NCI-H774 (cell line): ENCODE measurements around the gene ZNF384.
"Not testable (repeated sequence)": the region's sequence is repeated elsewhere in the genome, so short reads cannot be mapped to it uniquely, and the experiment has no call there.

Experiments
- DNase-seq: peaks from one replicate; lab custom pipeline; 2025; lab: John Stamatoyannopoulos, UW

ZNF384 gene

DNA sequence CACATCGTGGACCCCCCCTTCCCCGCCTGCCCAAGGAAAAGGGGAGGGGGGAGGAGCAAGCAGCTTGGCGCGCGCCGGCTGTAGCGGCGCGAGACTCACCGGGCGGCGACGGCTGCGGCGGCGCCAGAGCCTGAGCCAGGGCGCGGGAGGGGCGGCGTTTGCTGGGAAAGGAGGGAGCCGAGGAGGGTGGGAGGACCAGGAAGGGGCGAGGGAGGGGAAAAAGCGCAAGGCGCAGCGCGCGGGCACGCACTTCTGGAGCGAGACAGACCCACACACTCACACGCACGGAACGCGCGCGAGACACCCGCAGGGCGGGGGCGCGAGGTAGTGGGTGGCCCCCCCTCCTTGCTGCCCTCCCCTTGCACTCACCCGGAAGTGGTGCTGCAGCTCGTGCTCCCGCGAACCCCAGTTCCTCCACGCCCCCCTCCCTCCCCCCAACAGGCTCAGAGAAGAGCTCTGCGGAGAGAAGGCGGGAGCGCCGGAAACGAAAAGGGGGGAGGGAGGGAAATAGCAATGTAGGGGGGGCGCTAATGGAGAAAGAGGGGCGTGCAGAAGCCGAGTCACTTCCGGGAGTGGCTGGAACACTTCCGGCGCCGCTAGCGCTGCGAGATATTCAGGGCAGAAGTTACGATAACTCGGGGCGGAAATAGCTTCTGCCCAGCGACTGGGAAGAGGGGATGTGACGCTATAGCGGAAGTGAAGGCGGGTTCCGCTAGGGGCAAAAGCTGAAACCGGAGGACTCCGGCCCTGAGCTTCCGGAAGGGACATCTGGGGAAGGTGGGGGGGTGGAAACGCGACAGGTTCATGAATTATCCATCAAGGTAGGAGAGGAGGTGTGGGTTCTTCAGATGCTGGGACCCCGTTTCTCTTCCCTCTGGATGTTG lies at the start of gene ZNF384:
Gene ZNF384, minus strand, starts transcription at position 377 of the 884 bp plus-strand sequence. CDS start 9,855 bp downstream, outside the sequence.
- peak; percentile 100 for DNase-seq

DNA sequence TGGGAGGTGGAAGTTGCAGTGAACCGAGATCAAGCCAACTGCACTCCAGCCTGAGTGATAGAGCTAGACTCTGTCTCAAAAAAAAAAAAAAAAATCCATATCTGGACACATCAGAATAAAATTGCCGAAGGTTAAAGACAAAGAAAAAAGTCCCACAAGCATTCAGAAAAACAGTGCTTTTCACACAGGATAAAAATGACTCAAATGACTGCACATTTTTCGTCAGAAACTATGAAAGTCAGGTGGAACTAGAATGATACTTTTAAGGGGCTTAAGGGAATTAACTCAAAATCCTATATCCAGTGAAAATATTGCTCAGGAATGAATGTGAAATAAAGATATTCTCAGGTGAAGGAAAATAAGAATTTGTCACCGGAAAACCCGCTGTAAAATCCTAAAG lies 47.6 kb upstream of the ZNF384 start:
- no peak for DNase-seq

DNA sequence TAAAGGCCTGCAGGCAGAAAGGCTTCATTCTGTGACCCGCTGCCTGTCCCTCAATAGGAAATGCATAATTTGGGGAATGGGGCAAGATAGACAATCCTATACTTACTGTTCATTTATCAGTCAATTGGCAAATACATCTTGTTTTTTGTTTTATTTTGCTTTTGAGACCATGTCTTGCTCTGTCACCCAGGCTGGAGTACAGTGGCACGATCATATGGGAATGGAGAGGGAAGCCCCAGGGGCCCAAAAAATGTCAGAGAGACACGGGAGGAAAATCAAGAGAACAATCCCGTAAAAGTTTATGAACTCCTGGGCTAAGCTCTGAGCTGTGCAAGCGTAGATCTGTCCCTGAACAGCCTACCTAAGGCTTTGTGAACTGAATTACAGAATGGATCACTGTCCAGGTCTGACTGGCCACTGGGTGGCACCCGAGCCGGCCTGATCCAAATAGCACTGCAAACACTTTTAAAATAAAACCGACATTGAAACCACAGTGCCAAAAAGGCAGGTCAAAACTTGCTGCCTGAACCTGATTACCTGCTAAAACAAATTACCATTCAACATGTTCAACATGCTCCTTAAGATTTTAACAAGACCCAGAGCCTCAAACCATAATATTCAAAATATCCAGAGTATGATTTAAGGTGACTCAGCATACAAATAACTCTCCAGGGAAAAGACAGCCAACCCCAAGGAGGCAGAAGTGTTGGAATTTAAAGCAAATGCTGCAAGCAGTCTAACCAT lies 46.4 kb upstream of the ZNF384 start:
- peak; percentile 50 for DNase-seq

DNA sequence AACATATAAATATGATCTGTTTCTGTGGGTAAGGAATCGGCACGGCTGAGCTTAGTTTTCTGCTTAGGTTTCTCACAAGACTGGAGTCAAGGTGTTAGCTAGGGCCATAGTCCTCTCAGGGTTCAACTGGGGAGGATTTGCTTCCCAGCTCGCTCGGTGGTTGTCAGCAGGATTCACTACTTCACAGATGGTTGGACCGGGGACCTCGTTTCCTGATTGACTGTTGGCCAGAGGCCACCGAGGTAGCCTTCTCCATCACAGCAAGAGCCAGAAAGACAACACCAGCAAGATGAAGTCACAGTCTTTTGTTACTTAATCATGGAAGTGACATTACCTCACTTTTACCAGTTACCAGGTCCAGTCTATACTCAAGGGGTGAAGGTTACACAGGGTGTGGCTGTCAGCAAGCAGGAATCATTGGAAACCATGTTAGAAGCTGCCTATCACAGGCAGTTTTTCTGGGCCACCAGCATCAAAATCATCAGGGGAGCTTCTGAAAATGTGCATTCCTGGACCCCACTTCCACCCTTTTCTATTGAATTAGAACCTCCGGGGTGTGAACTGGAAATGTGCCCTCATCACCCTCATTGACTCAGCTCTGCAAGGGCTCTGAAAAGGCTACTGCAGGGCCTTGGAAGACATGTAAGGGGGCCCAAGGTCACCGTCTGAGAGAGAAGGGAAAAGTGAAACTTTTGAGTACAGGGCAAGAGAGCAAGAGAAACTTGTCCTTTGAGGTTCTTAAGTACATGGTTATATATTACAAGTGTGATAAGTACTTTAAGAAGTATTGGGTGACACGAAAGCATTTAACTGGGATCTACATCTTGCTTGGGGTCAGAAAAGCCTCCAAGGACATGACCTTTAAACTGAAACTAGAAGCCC lies 45.6 kb upstream of the ZNF384 start:
- no peak for DNase-seq

DNA sequence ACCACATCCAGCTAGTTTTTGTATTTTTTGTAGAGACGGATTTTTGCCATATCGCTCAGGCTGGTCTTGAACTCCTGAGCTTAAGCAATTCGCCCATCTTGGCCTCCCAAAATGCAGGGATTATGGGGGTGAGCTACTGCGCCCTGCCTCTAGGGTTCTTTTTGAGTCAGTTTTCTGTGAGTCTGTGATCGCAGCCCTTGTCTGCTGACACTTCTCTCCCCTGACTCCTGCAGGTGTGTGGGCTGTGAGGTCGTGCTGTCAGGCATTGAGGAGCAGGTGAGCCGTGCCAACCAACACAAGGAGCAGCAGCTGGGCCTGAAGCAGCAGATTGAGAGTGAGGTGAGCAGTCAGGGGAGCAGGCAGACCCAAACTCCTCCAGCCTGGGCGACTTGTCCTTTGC lies 41.0 kb upstream of the ZNF384 start:
- DNase-seq: no peak

DNA sequence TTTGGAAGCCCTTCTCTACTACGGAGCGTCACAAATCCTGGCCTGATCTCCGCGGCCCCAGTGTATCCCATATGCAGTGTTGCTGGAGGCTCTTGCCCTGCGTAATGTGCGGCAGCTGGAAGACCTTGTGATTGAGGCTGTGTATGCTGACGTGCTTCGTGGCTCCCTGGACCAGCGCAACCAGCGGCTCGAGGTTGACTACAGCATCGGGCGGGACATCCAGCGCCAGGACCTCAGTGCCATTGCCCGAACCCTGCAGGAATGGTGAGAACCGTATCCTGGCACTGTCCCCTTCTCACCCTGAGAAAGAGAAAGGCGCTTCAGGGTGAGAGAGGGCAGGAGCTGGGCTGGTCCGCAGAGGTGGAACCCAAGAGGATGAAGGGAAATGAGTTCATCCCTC lies 40.0 kb upstream of the ZNF384 start:
- no peak for DNase-seq

DNA sequence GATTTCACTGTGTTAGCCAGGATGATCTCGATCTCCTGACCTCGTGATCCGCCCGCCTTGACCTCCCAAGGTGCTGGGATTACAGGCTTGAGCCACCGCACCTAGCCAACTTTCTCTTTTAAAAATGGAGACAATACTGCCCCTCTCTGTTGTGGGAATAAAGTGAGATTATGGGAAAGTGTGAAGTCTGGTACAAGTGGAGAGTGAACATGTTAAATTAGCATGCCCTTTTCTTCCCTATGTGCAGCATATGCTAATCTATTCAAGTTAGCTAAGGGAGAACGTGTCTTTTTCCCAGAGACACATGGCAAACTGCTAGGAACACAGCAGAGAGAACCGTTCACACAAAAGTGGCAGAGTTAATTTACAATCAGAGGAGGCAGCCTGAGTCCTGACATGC lies 36.2 kb upstream of the ZNF384 start:
- no peak for DNase-seq

DNA sequence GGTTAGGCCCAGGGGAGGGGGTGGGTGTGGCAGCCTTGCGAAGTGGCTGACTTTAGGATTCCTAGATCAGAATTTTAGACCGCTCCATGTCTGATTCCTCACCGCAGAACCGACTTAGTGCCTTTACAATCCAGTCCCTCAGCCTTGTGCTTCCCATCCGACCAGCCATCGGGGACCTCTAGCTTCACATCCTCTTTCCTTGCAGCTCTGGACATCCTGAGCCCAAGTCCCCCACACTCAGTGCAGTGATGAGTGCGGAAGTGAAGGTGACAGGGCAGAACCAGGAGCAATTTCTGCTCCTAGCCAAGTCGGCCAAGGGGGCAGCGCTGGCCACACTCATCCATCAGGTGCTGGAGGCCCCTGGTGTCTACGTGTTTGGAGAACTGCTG lies 35.2 kb upstream of the ZNF384 start:
- DNase-seq: peak; percentile 48

DNA sequence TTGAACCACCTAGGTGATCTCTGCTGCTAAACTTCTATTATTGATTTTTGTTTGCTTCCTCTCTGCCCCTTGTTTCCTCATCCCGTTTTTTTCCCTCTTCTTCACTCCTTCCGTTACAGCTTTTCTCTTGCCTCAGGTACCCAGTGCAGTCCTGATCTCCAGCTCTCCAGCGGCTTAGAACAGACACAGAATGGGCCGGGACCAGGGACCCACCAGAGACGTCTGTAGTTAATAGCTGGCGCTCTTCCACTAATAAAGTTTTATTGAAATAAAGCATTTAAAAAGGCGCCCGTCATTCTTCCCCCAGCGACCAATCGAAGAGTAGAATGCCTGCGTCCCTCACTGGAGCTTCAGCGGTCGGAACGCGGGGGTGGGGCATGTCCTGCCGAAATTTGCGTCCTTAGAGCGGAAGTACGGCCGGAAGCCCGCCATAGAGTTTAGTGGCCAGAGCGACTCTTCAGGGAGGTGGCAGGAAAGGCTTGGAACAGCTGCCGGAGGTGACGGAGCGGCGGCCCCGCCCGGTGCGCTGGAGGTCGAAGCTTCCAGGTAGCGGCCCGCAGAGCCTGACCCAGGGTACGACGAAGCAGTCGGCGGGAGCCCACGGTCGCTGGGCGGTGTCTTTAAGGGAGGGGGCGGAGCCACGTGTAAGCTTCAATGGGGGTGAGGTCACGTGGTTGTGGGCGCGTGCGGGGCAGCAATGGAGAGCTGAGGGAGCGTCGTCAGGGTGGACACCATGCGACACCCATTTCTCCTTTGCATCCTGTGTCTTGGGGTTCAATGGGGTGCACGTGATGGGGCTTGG lies 34.6 kb upstream of the ZNF384 start, which contains the start of gene COPS7A:
Gene COPS7A, plus strand, starts transcription at position 440 of the 802 bp plus-strand sequence. CDS start 611 bp downstream, outside the sequence.
- peak; percentile 100 for DNase-seq

DNA sequence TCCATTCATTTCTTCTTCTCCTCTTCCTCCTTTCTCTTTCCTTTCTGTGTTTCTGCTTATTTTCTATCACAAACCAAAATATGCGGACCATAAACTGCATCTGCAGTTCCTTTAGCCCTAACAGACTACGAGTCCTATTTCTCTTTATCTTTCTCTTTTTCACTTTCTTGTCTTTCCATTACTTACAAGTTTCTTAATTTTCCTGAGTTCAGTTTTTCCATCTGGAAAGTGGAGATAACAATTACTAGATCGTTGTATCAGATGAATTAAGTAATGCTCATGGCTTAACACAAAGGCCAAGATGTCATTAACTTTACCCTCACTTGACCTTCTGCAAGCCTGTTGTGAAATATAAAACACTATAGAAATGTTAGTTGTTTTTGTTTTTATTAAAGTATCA lies 33.7 kb upstream of the ZNF384 start:
- no peak for DNase-seq

DNA sequence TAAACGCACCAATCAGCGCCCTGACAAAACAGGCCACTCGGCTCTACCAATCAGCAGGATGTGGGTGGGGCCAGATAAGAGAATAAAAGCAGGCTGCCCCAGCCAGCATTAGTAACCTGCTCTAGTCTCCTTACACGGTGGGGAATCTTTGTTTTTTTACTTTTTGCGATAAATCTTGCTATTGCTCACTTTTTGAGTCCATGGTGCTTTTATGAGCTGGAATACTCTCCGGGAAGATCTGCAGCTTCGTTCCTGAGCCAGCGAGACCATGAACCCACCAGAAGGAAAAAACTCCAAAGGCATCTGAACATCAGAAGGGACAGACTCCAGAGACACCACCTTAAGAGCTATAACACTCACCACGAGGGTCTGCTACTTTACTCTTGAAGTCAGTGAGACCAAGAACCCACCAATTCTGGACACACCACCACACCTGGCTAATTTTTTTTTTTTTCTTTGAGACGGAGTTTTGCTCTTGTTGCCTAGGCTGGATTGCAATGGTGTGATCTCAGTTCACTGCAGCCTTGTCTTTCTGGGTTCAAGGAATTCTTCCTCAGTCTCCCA lies 27.8 kb upstream of the ZNF384 start:
- DNase-seq: no peak

DNA sequence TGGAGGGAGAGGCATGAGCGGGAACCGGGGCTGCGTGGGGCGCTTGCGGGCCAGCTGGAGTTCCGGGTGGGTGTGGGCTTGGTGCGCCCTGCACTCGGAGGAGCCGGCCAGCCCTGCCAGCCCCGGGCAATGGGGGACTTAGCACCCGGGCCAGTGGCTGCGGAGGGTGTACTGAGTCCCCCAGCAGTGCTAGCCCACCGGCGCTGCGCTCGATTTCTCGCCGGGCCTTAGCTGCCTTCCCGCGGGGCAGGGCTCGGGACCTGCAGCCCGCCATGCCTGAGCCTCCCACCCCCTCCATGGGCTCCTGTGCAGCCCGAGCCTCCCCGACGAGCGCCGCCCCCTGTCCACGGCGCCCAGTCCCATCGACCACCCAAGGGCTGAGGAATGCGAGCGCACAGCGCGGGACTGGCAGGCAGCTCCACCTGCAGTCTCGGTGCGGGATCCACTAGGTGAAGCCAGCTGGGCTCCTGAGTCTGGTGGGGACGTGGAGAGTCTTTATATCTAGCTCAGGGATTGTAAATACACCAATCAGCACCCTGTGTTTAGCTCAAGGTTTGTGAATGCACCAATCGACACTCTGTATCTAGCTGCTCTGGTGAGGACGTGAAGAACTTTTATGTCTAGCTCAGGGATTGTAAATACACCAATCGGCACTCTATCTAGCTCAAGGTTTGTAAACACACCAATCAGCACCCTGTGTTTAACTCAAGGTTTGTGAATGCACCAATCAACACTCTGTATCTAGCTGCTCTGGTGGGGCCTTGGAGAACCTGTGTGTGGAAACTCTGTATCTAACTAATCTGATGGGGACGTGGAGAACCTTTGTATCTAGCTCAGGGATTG lies 27.1 kb upstream of the ZNF384 start:
- not testable (repeated sequence) for DNase-seq

DNA sequence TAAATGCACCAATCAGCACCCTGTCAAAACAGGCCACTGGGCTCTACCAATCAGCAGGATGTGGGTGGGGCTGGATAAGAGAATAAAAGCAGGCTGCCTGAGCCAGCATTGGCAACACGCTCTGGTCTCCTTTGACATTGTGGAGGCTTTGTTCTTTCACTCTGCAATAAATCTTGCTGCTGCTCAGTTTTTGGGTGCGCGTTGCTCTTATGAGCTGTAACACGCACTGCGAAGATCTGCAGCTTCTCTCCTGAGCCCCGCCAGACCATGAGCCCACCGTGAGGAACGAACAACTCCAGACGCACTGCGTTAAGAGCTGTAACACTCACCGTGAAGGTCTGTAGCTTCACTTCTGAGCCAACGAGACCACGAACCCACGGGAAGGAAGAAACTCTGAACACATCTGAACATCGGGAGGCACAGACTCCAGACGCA lies 19.8 kb upstream of the ZNF384 start:
- DNase-seq: no peak

DNA sequence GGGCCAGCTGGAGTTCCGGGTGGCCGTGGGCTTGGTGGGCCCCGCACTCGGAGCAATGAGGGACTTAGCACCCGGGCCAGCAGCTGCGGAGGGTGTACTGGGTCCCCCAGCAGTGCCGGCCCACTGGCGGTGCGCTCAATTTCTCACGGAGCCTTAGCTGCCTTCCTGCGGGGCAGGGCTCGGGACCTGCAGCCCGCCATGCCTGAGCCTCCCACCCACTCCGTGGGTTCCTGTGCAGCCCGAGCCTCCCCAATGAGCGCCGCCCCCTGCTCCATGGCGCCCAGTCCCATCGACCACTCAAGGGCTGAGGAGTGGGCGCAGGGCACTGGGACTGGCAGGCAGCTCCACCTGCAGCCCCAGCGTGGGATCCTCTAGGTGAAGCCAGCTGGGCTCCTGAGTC lies 19.2 kb upstream of the ZNF384 start:
- DNase-seq: not testable (repeated sequence)

DNA sequence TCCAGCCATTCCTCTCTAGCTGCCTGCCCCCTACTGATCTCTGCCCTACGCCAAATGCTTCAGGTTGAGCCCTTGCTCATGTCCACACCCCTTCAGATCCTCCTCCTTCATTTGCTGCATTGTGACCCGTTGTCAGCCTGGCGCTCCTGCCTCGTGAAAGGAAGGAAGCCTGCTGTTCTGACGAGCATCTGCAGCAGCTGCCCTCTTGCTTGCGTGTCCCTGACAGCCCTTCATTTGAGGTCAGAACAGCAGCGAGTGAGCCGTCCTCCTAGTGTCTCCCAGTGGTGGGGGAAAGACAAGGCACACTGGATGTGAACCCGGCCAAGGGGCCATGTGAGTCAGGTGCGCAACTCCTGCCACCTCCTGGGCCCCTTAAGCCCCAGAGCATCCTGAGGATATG lies 14.5 kb upstream of the ZNF384 start:
- DNase-seq: no peak

DNA sequence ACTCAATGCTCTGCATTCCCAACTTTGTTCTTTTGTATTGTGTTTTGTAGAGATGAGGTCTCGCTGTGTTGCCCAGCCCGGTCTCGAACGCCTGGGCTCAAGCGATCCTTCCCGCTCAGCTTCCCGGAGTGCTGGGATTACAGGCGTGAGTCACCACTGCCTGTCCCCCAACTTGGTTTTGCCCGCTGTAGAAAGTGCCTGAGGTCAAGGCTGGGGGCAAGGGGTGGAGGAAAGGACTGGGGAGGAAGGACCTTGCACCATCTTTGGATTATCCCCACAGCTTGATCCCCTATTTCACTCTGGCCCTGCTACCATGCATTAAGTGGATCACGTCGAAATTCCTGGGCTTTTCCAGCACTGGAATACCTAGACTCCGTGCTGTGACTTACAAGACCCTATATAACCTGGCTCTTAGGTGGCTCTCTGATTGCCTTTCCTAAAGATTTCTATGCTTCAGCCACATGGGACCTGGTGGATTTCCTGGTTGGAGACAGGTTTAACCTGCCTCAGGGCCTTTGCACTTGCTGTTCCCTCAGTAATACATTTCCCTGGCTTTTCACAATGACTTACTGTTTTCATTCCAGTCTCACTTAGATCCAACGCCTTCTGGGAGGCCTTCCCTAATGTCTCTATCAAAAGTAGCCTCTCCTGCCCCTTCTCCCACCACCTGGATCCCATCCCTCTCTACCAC lies 12.0 kb upstream of the ZNF384 start:
- DNase-seq: no peak

DNA sequence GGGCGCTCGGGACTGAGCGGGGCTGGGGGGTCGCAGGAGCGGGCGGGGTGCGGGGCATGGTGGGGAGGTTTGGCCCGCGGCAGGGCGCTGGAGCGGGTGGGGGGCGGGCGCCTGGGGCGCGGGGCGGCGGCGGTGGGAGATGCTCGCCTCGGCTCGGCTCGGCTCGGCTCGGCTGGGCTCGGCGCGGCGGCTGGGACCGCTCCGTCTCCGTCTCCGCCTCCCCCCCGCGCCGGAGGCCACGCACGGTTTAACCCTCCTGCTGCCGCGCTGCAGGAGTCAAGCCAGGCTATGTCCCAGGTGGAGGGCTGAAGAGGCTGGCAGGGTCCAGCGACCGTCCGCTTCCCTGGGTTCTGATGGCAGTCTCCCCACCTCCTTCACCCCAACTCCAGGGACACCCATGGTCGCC lies 11.5 kb upstream of the ZNF384 start, which contains the start of gene PIANP:
Gene PIANP, minus strand, starts transcription at position 170 of the 406 bp plus-strand sequence. CDS start 2,754 bp downstream, outside the sequence.
- DNase-seq: no peak

DNA sequence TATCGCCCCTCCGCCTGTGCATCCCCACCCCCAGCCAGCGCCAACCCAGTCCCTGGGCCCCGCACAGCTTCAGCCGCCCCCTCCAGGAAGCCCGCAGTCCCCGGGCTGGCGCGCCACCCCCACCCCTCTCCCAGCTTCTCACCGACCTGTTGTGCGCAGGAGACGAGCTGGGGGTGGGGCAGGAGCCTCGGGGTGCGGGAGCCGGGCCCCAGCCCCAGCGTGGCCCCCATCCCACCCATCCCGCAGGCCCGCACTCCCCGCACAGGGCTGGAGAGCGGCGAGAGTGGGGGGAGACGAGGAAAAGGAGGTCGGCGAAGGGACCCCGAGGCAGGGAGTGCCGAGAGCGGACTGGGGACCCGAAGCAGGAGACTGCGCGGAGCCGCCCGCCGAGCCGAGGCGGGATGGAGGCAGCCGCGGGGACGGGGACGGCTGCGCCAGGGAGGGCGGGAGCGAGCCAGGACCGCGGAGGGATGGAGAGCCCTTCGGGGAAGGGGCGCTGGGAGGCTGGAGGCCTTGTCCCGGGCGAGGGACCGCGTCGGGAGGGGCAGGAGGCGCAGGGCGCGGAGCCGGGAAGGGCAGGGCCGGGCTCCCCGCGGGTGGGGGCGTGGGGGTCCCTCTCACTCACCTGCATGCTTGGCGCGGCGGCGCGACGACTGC lies 10.9 kb upstream of the ZNF384 start:
- no peak for DNase-seq
